K562 (cell line): ENCODE data around the gene MEF2D. TPM values are rescaled to one million over a fixed set of nuclear protein-coding genes. Genes with fewer than 3 reads are reported as not detected.
A peak's percentile ranks its signal among the peaks of the same experiment; 100 is the strongest.

Experiments
- ATAC-seq: fragments of 200-7000 bp; cut with Tn5 transposase; 3 replicates; pipeline ENCODE4 v1.9.1; 2020; ENCODE audit warnings: moderate library complexity
- BruUV-seq: library from RNA; stranded (reverse); fragments of 400-500 nt; replicated peaks from 2 replicates; lab custom pipeline; 2021; lab: Mats Ljungman, UMichigan
- CTCF ChIA-PET: fragments of 300-600 bp; formaldehyde crosslinking; extraction: SDS; loops from one replicate; lab custom pipeline; 2021; ENCODE audit warnings: low intra/inter-chr PET ratio; lab: Yijun Ruan, JAX
- POLR2A ChIA-PET: fragments of 300-600, 350-650 bp; sonication (Branson Sonifier 250); formaldehyde crosslinking; extraction: SDS; loops from one replicate; lab custom pipeline; 2021; ENCODE audit warnings: antibody characterized with exemption, inconsistent platforms; lab: Yijun Ruan, JAX
- DNase-seq, 4 experiments: peaks; one replicate each; pipeline versions ENCODE4 v3.0.0 to v3.0.0-alpha.2; 2011 to 2018; ENCODE audit warnings: low spot score in 3 of 4, mixed read lengths in 3 of 4; ENCODE audit errors: extremely low read depth in 1 of 4
- FAIRE-seq: peaks from 2 replicates; lab custom pipeline; 2011; peaks lifted over from hg19 to GRCh38; lab: Jason Lieb, UNC
- H2AFZ ChIP-seq: 2 replicates; pipeline ENCODE4 v1.6.0; 2011; ENCODE audit warnings: low read depth, low read length, control low read depth, inconsistent platforms
- H3K27ac ChIP-seq: fragments of 200-600 bp; 3 replicates; pipeline ENCODE4 v1.8.0; 2011; ENCODE audit warnings: low read depth, mild to moderate bottlenecking, control low read depth, inconsistent platforms, low read length, moderate library complexity, mixed read lengths; ENCODE audit errors: extremely low read depth
- H3K27me3 ChIP-seq, 2 experiments: fragments of 300-600 bp in 1 of 2; 2 replicates in 1 of 2; 3 replicates in 1 of 2; pipeline versions ENCODE4 v1.6.0 to v1.8.0; 2011; ENCODE audit warnings: inconsistent platforms in 2 of 2, low read length in 2 of 2, mild to moderate bottlenecking in 1 of 2, mixed read lengths in 1 of 2, moderate library complexity in 1 of 2; ENCODE audit not compliant: control insufficient read depth in 2 of 2, insufficient read depth in 2 of 2
- H3K36me3 ChIP-seq: fragments of 300-600 bp; 3 replicates; pipeline ENCODE4 v1.8.0; 2011; ENCODE audit warnings: mild to moderate bottlenecking, low read length, inconsistent platforms; ENCODE audit not compliant: control insufficient read depth, insufficient read depth
- H3K4me1 ChIP-seq, 2 experiments: fragments of 200-600 bp in 1 of 2; replicated peaks in 1 of 2; 2 replicates in 1 of 2; 3 replicates in 1 of 2; pipeline versions ENCODE4 v1.5.1 to v1.8.0; 2011; ENCODE audit warnings: inconsistent platforms in 2 of 2, low read length in 2 of 2, mild to moderate bottlenecking in 1 of 2, mixed read lengths in 1 of 2, moderate library complexity in 1 of 2; ENCODE audit not compliant: control insufficient read depth in 2 of 2, insufficient read depth in 2 of 2
- H3K4me2 ChIP-seq: 2 replicates; pipeline ENCODE4 v1.6.1; 2011; ENCODE audit warnings: low read length, control low read depth, inconsistent platforms, mixed read lengths; ENCODE audit not compliant: insufficient read depth
- H3K4me3 ChIP-seq: fragments of 200-600 bp; sonication (generic), shearing (Covaris generic); 2 replicates; pipeline ENCODE4 v1.5.1; 2016; ENCODE audit warnings: control low read depth, inconsistent platforms
- H3K79me2 ChIP-seq: fragments of 200-600 bp; 3 replicates; pipeline ENCODE4 v1.8.0; 2011; ENCODE audit warnings: low read length, inconsistent platforms; ENCODE audit not compliant: control insufficient read depth, insufficient read depth
- H3K9ac ChIP-seq, 2 experiments: 2 replicates each; pipeline versions ENCODE4 v1.6.0 to v1.6.1; 2011; ENCODE audit warnings: low read depth in 2 of 2, low read length in 2 of 2, control low read depth in 1 of 2, inconsistent platforms in 1 of 2, mild to moderate bottlenecking in 1 of 2, mixed read lengths in 1 of 2; ENCODE audit not compliant: insufficient read depth in 1 of 2
- H3K9me1 ChIP-seq: one replicate; pipeline ENCODE4 v1.6.0; 2011; ENCODE audit warnings: inconsistent platforms, mild to moderate bottlenecking, low read length, moderate library complexity; ENCODE audit not compliant: control insufficient read depth, insufficient read depth
- H3K9me3 ChIP-seq: replicated peaks from 2 replicates; pipeline ENCODE4 v1.5.1; 2011; ENCODE audit warnings: low read depth, low read length, inconsistent platforms; ENCODE audit not compliant: control insufficient read depth, insufficient read depth
- H4K20me1 ChIP-seq: replicated peaks from 2 replicates; pipeline ENCODE4 v1.6.1; 2011; ENCODE audit warnings: low read length, inconsistent platforms, mixed read lengths; ENCODE audit not compliant: control insufficient read depth, insufficient read depth
- ARID3B ChIP-seq: fragments of 250-450 bp; sonication (Bioruptor Pico); IDR thresholded peaks from 2 replicates; pipeline ENCODE4 v1.4.0; 2020; ENCODE audit warnings: borderline replicate concordance
- ATF7 ChIP-seq: fragments of 450-650 bp; IDR thresholded peaks from 2 replicates; pipeline ENCODE4 v1.7.1; 2014; ENCODE audit warnings: mild to moderate bottlenecking, moderate library complexity
- CBX2 ChIP-seq: fragments of 200-600 bp; sonication (generic); IDR thresholded peaks from one replicate; pipeline ENCODE4 v1.6.1; 2012; ENCODE audit warnings: mild to moderate bottlenecking, low read length, inconsistent platforms; ENCODE audit not compliant: insufficient read depth, poor library complexity, severe bottlenecking
- FOXJ3 ChIP-seq: sonication (generic); formaldehyde crosslinking; IDR thresholded peaks from 2 replicates; pipeline ENCODE4 v1.4.0; 2020; ENCODE audit warnings: mild to moderate bottlenecking, missing genetic modification reagents
- GATAD2A ChIP-seq: fragments of 450-650 bp; IDR thresholded peaks from 2 replicates; pipeline ENCODE4 v1.6.1; 2017
- LEF1 ChIP-seq: fragments of 450-650 bp; IDR thresholded peaks from 2 replicates; pipeline ENCODE4 v1.6.1; 2016; ENCODE audit warnings: mild to moderate bottlenecking
- MEF2A ChIP-seq: IDR thresholded peaks from 2 replicates; pipeline ENCODE4 v1.6.1; 2011; ENCODE audit warnings: low read depth, mild to moderate bottlenecking, low read length, moderate library complexity; ENCODE audit not compliant: control insufficient read depth
- NFE2 ChIP-seq: IDR thresholded peaks from 2 replicates; pipeline ENCODE4 v1.6.1; 2014; ENCODE audit warnings: antibody characterized with exemption, low read depth
- PHB ChIP-seq: fragments of 250-450 bp; sonication (Bioruptor Pico); IDR thresholded peaks from 2 replicates; pipeline ENCODE4 v1.5.0; 2021
- POLR2H ChIP-seq: IDR thresholded peaks from 2 replicates; pipeline ENCODE4 v1.6.1; 2016; ENCODE audit warnings: missing genetic modification characterization, low read depth, mild to moderate bottlenecking, control low read depth, missing compliant biosample characterization, moderate library complexity
- PTBP1 ChIP-seq: fragments of 200-400 bp; formaldehyde crosslinking; IDR thresholded peaks from 2 replicates; pipeline ENCODE4 v1.6.1; 2017; ENCODE audit warnings: low read depth, low read length
- PTRF ChIP-seq: fragments of 450-650 bp; IDR thresholded peaks from 2 replicates; pipeline ENCODE4 v1.6.1; 2016; ENCODE audit warnings: mild to moderate bottlenecking, missing genetic modification characterization, missing compliant biosample characterization
- RB1 ChIP-seq: fragments of 450-650 bp; IDR thresholded peaks from 2 replicates; pipeline ENCODE4 v1.6.1; 2017; ENCODE audit warnings: low read depth, mild to moderate bottlenecking
- RBM34 ChIP-seq: fragments of 200-400 bp; formaldehyde crosslinking; IDR thresholded peaks from 2 replicates; pipeline ENCODE4 v1.6.1; 2018; ENCODE audit warnings: low read length, borderline replicate concordance; ENCODE audit not compliant: insufficient read depth
- RFX7 ChIP-seq: fragments of 250-450 bp; sonication (Bioruptor Pico); IDR thresholded peaks from 2 replicates; pipeline ENCODE4 v1.5.1; 2021; ENCODE audit warnings: mild to moderate bottlenecking
- SIN3A ChIP-seq, 2 experiments: fragments of 150-350 bp in 1 of 2; IDR thresholded peaks; 2 replicates each; pipeline ENCODE4 v1.6.1; 2011 to 2016; ENCODE audit warnings: borderline replicate concordance in 2 of 2, low read depth in 2 of 2, low read length in 2 of 2, mild to moderate bottlenecking in 2 of 2, moderate library complexity in 2 of 2; ENCODE audit not compliant: control insufficient read depth in 1 of 2
- ZC3H4 ChIP-seq: sonication (generic); formaldehyde crosslinking; IDR thresholded peaks from 2 replicates; pipeline ENCODE4 v1.9.0; 2021; ENCODE audit warnings: missing genetic modification reagents, borderline replicate concordance
- ZEB2 ChIP-seq: fragments of 450-650 bp; IDR thresholded peaks from 2 replicates; pipeline ENCODE4 v1.6.1; 2016
- ZNF561 ChIP-seq: fragments of 450-650 bp; formaldehyde crosslinking; conservative IDR thresholded peaks from 2 replicates; pipeline ENCODE4 v1.4.0; 2020; ENCODE audit warnings: mild to moderate bottlenecking, moderate library complexity
- ZZZ3 ChIP-seq: fragments of 450-650 bp; IDR thresholded peaks from 2 replicates; pipeline ENCODE4 v1.6.1; 2016; ENCODE audit warnings: antibody characterized with exemption, mild to moderate bottlenecking, moderate library complexity
- WGBS: fragments of 100-300 bp; shearing (Covaris generic); methylation state at CpG from one replicate; pipeline ENCODE4 v1.1.6; 2016; ENCODE audit warnings: low coverage, mixed read lengths; ENCODE audit not compliant: insufficient coverage; ENCODE audit errors: missing lambda C conversion rate; 5-methylcytosine and 5-hydroxymethylcytosine counted together
- in situ Hi-C: fragments of 300-500 bp; cut with MboI; formaldehyde crosslinking; loops from 4 replicates; pipeline ENCODE4 v1.15.0; 2018; ENCODE audit warnings: inconsistent platforms, mixed read lengths
- intact Hi-C: fragments of 100-400 bp; cut with micrococcal nuclease; formaldehyde crosslinking; loops from 2 replicates; pipeline ENCODE4 v1.14.2; 2022
- polyA plus RNA-seq, 8 experiments: library from polyadenylated mRNA; depleted of rRNA in 4 of 8; stranded (reverse) in 5 of 8; unstranded in 3 of 8; fragments of >200 nt; fragmentation: Nextera tagmentation in 2 of 8; fragmentation: Illumina TruSeq in 1 of 8; extraction: Ambion mirVana in 2 of 8; extraction: Trizol in 1 of 8; gene quantifications; 2 replicates each; pipeline versions ENCODE4 v1.2.1 to v1.2.3, GENCODE V29; 2011 to 2014; ENCODE audit warnings: inconsistent platforms in 1 of 8, missing spikeins in 1 of 8
- total RNA-seq, 7 experiments: library from RNA; depleted of rRNA in 6 of 7; stranded (reverse); fragments of >200 nt in 6 of 7; fragmentation: Illumina TruSeq in 2 of 7; extraction: Trizol in 2 of 7; gene quantifications; 2 replicates each; pipeline versions ENCODE4 v1.2.1 to v1.2.3, GENCODE V29; 2011 to 2021; ENCODE audit warnings: low replicate concordance in 1 of 7
- TF ChIP-seq, protein P1 (sequence below): fragments of 250-450 bp; sonication (Bioruptor Pico); IDR thresholded peaks from 2 replicates; pipeline ENCODE4 v1.5.0; 2021; ENCODE audit warnings: mild to moderate bottlenecking, borderline replicate concordance

The MEF2D gene
- total and polyA plus RNA-seq, 9 of the 15 experiments (the other 6 are each of a cell fraction or from before 2014, with no cell fraction given): 0.10 to 19.5 (median 2.6) TPM

GRCh38 chr1:156492013-156492590, 8.5 kb downstream of the MEF2D start:
- ATAC-seq: peak; percentile 7; the same call in 2 of the 3 replicates
- ChIA-PET CTCF (no interaction called here), POLR2A (interaction anchor here (0.6 to 7.3 kb wide), 7 partner anchors 9 to 99 kb away, joined by 3 to 62 read pairs (median 4); partner anchors contain the start of genes MEF2D and NAXE)
- peak overlapping the region; percentile 45 for H3K4me2 ChIP-seq
- intact Hi-C loops: no loop called here
- DNase-seq: no peak
- peaks cover 52% of the 10 kb centered on the region for H4K20me1 ChIP-seq
- H3K36me3 ChIP-seq: peaks cover 10% of the 10 kb centered on the region; the same call in 2 of the 3 replicates
- peaks cover 21% of the 10 kb centered on the region for H3K9me1 ChIP-seq
- no peaks in the 10 kb centered on the region for H3K27me3 ChIP-seq
- peak overlapping the region; percentile 71 for H3K27ac ChIP-seq
- H3K9ac ChIP-seq: peak overlapping the region; percentile 27; a peak in 3 of 4 replicates
- in situ Hi-C loops: no loop called here
- 28% methylated on average over 6 of the region's 6 CpGs for WGBS
- peaks cover 96% of the 10 kb centered on the region for H3K79me2 ChIP-seq
- peaks cover 73 to 81% of the 10 kb centered on the region in 2 experiments for H3K4me1 ChIP-seq
- BruUV-seq: TSS peak; percentile 100
- H3K4me3 ChIP-seq: no peak overlapping the region
- no peak for FAIRE-seq
- H2AFZ ChIP-seq: no peak overlapping the region
- no peaks in the 10 kb centered on the region for H3K9me3 ChIP-seq
- no peak for TF ChIP-seq PTBP1
- TF ChIP-seq CBX2: no peak
- TF ChIP-seq RFX7: peak; percentile 75; the same call in 1 of the 2 replicates
- no peak for TF ChIP-seq RB1
- TF ChIP-seq ATF7: no peak
- TF ChIP-seq ZZZ3: no peak
- no peak for TF ChIP-seq NFE2
- TF ChIP-seq PHB: no peak
- TF ChIP-seq ZEB2: no peak
- 0 out of 4 replicates have a peak, but pooled peaks of 1 of the 2 experiments have one; percentile 62 for TF ChIP-seq SIN3A (IDR thresholded peaks at IDR 0.05; ENCODE audit: borderline replicate concordance in 2 of 2, control insufficient read depth in 1 of 2, low read depth in 2 of 2, low read length in 2 of 2)
- no peak for TF ChIP-seq LEF1
- no peak for TF ChIP-seq MEF2A
- no peak for TF ChIP-seq RBM34
- TF ChIP-seq, protein P1, sequence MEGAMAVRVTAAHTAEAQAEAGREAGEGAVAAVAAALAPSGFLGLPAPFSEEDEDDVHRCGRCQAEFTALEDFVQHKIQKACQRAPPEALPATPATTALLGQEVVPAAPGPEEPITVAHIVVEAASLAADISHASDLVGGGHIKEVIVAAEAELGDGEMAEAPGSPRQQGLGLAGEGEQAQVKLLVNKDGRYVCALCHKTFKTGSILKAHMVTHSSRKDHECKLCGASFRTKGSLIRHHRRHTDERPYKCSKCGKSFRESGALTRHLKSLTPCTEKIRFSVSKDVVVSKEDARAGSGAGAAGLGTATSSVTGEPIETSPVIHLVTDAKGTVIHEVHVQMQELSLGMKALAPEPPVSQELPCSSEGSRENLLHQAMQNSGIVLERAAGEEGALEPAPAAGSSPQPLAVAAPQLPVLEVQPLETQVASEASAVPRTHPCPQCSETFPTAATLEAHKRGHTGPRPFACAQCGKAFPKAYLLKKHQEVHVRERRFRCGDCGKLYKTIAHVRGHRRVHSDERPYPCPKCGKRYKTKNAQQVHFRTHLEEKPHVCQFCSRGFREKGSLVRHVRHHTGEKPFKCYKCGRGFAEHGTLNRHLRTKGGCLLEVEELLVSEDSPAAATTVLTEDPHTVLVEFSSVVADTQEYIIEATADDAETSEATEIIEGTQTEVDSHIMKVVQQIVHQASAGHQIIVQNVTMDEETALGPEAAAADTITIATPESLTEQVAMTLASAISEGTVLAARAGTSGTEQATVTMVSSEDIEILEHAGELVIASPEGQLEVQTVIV: no peak
- no peak for TF ChIP-seq GATAD2A
- no peak for TF ChIP-seq FOXJ3 (CRISPR knock-in tag)
- no peak for TF ChIP-seq ZC3H4
- no peak for TF ChIP-seq POLR2H (tag)
- TF ChIP-seq ARID3B (CRISPR knock-in tag): no peak
- no peak for TF ChIP-seq PTRF (tag)
- no peak for TF ChIP-seq ZNF561 (CRISPR knock-in tag)
